SK-N-DZ (cell line): ENCODE data around the gene NISCH.

Experiments used
- DNase-seq: peaks from one replicate; pipeline ENCODE4 v3.0.0-alpha.2; 2015; ENCODE audit warnings: low spot score

NISCH gene

DNA sequence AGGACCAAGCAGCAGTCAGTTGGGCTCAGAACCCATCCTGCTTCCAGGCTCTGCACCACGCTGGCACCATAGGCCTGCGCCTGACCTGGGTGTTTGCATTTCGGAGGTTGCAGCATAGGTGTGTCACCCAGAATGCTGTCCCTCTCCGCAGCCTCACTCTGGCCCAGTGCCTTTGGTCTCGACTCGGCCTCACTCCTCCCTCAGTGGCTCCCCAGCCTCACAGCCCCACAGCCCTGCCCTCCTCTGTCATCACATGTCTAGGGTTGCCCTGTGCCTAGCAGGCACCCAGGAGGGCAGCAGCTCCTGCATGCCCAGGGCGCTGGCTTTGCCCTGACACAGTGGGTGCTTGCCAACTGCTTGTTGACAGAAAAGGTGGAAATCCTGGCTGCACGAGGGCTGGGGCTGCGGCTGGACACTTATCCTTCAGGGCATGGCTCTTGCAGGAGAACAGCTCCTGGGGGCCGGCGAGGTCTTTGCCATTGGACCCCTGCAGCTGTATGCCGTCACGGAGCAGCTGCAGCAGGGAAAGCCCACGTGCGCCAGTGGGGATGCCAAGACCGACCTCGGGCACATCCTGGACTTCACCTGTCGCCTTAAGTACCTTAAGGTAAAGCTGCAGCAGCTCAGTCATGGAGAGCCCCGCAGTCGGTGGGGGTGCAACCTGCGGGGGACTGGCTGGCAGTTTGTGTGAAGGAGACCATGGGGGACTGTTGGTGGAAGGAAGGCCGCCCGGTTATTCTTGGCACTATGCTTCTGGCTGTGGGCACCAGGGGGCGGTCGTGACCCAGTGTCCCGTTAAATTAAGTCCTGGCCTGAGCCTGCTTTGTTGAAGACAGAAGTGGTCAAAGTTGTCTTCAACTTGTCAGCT is 16.2 kb downstream of the NISCH start:
- no peak for DNase-seq

DNA sequence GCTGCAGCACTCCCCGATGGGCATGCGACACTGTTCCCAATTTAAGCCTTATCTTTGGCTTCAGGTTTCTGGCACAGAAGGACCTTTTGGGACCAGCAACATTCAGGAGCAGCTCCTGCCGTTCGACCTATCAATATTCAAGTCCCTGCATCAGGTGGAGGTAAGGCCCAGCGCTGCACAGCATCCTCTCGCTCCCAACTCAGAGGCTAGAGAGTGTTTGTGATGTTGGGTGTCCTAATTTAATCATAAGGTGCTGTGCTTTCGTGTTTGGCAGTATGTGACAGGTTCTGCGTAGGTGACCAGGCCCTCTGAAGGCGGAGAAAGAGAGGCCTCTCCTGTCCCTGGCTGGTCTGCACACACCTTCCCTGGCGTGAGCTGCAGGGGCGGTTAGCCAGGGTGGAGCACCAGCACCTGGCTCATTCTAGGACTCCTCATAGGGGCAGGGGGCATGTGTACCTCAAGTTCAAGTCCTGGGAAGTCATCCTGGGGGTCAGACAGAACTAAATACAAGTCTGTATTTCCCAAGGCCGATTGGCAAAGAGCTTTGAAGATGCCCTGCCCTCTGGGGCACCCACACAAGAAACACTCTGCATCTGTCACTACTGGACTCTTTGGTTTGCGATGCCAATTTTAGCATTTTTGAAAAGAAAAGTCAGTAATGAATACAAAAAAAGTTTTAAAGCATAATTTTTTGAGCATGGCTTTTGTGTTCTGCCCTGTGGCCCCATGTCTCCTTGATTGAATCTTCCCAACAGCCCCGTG is 17.0 kb downstream of the NISCH start:
- no peak for DNase-seq

DNA sequence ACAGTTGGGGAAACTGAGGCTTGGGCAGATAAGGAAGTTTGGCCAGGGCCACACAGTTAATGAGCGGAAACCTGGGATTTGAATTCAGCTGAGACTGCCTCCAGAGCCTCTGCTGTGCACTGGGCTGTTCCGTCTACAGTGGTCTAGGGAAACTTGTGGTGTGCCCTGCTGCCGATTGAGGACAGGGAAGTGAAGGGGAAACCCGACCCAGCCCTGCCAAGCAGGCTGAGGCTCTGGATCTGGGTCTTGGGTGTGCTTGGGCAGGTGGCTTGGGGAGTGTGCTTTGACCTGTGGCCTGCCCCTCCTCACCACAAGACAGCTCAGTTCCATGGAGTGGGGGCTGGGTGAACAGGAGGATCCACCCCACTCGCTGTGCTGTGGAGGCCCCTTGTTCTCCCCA is 17.6 kb downstream of the NISCH start:
- no peak for DNase-seq

DNA sequence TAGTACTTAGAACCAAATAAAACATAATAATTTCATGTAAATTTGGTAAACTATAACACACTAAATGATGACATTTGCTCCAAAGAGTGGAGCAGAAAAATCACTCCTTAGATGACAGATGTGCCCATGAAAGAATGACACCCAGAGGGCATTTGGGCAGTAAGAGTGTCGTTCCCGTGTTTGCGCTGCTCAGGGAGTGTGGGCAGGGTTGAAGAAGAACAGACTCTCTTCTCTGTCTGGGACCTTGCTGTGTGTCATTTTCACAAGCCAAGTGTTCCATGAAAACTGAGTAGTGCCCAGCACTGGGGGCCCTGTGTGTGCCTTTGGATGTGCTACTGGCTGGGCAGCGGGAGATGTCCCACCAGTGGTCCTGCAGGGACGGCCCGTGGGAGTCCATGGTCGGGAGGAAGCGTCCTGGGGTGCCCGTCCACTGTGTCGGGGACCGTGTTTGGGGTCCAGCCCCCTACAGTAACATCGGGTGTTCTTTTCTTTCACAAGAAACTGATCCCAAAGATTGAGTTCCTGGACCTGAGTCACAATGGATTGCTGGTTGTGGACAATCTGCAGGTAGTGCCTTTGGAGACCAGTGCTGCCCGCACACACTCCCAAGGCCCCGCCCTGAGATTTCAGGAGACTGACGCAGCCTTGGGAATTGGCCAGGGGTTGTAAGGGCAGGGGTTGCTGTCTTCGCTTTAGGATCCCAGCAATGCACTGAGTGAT is 21.8 kb downstream of the NISCH start:
- no peak for DNase-seq

DNA sequence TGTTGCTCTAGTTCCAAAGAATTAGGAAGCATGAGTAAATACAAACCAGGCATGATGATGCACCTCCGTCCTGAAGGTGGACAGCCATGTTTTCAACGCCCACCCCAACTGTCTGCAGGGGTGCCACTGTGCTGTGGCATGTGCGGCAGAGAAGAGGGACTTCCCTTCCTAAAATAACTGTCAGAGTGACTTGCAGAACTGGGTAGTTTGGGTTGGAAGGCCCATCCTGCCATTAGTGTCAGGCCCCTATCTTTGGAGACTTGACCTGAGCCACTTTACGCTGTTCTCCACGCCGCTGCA is 22.3 kb downstream of the NISCH start:
- DNase-seq = no peak

DNA sequence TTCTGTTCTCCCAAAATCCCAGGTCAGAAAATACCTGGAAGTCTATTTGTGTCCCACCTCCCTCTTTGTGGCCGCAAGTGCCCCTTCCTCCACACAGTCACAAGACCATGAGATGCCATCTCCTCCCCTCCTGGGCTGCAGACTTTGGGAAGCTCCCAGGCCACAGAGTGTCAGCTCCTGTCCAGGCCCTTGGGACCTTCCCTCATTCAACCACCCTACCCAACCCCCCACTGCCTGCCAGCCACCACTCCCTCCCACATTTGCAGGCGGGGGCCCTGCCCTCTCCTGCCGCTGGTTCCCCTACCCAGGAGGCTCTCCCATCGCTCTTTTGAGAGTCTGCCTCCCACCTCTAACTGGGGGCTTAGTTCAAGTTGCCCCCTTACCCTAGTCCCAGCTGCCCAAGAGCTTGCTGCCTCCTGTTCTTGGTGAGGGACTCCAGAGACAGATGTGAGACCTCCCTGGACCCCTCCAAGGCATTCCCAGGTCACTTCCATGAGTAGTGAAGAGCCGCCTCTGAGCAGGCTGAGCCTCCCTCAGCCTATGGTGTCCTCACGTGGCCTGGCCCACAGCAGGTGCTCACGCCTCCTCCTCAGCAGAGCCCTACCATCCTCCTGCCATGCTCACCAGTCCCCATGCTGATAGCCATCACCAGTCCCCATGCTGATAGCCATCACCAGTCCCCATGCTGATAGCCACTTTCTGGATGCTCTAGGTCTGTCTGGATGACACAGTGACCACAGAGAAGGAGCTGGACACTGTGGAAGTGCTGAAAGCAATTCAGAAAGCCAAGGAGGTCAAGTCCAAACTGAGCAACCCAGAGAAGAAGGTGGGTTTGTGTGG is 23.9 kb downstream of the NISCH start:
- peak; percentile 42 for DNase-seq

DNA sequence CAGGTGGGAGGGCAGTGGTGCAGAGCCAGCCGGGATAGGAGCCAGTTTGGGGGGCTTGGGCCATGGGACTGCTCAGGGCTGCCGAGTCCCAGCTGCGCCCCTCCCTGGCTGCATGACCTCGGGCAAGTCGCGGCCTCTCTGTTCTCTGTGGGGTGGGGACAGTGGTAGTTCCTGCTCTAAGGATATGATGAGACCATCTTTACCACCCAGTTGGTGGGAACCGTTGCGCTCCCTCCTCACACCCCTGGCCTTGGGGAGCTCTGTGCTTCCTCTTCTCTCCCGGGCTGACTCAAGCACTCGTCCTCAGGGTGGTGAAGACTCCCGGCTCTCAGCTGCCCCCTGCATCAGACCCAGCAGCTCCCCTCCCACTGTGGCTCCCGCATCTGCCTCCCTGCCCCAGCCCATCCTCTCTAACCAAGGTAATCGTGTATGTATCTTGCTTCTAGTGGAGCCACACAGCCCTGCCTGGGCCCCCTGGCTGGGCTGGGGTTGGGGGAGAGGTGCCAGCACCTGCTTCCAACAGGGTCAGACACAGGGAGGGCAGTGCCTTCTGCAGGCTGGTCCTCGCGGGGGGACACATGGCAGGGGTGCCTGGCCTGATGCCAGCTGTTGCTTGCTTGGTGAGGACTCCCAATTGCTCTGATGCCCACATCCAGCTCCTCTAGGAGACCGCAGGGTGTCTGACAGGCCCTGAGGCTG is 24.6 kb downstream of the NISCH start:
- no peak for DNase-seq

DNA sequence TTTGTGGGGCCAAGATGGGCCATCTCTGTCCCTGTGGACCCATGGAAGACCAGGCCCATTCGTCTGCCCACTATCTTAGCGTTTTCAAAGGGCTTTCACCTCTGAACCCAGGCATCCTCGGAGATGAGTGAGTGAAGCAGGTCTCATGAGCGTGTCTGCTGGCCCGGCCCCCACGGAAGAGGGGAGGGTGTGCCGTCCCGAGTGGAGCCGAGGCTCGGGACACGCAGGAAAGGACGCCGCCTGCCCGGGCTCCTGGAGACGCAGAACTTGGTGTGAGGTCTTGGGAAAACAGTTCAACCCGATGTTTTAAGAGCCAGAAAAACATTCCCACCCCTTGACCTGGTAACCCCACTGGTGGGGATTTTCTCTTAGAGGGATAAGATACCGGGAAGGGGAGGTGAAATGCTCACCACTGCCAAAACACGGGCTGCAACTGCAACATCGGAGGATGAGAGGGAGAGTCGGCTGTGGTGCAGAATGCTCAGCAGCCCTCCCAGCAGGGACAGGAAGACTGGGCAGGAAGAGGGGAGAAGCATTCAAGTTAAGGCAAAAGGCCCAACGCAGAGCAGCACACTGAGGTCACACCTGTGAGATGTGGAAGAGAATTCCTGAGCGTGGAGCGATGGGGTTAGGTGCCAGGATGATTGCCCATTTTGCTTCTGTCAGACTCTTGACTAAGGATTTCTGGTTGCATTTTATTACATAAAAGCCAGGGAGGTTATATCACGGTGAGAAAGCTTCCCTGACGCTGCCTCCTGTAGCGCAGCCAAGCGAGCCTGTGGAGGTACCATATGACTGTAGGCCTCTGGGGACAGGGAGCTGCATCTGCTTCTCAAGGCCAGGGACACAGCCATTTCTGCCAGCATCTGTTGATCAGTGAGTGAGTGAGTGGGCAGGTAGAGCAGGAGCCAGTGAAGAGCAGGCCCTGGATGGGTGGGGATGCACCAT is 25.6 kb downstream of the NISCH start:
- DNase-seq = no peak

DNA sequence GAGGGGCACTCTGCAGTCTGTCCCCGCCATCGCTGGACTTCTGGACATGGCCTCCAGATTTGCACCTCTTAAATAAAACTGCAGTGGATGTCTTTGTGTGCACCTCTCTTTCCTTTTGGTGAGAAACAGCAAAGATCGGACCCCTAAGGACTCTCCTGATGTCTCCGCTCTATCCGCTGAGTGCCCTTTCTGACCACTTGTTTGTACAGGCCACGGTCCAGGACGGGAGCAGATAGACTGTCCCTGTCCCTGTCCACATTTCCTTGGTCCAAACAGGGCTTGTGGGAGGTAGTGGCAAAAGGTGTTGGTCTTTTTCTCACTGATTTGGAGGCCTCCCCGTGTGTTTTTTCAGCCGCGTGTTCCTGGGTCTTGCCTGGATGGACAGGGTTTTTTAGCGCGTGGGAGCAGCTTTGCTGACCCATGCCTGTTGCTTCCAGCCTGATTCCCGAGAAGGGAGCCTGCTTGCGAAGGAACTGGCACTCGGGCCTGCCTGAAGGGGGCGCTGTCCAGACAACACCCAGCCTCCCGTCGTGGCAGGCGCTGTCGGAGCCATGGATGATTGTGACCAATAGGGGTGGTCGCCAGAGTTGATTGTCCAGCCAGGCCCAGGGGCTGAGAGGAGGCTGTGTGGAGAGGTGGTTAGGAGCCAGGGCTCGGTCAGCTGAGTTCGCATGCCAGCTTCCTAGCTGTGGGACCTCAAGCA is 26.6 kb downstream of the NISCH start:
- no peak for DNase-seq

DNA sequence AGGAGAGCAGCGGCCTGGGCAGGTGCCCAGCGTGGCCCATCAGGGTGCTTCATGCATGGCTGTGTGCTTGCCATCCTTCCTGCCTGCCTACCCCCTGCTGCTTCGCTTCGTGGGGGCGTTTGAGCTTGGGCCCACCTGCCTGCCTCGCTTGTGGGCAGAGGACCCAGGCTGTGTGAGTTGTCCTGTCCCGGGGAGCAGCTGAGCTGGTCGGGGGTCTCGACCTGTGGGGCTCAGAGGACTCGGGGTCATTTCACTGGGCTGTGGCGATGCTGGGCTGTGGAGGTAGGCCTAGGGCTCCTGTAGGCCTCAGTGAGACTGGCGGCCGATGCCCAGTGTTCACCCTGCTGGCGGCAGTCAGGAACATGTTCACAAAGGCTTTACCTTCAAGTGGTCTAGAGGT is 27.7 kb downstream of the NISCH start:
- DNase-seq = no peak

DNA sequence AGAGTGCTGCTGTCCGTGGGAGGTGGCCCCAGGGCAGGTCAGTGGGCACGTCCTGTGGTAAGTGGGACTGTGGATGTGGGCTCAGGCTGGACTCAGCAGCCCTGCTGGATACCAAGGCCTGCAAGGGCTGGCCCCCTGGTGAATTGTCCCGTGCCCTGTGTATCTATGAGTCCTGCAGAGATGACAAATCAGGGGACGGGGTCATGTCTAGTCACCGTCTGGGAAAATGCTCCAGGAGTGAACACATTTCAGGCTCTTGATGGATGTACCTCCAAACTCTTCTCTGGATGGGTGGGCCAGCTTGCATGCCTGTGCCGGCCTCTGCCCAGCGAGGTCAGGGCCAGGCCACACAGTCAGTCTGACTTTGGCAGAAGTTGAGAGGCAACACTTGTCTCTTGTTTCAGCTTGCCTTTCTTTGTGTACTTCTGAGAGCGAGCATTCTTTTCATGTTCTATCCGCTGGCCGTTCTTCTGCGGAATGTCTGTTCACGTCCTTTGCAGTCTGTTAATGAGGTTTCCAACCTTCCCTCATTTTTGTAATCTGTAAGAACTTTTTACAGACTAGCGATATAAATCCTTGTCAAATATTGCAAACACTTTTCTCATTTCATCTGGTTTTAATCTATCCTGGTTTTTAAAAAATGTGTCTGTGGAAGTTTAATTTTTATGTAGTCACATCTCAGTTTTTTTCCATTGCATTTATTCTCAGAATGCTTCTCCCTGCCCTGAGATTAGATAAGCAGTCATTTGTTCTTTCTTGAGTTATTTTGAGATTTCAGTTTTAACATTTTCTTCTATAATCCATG is 28.4 kb downstream of the NISCH start:
- no peak for DNase-seq

DNA sequence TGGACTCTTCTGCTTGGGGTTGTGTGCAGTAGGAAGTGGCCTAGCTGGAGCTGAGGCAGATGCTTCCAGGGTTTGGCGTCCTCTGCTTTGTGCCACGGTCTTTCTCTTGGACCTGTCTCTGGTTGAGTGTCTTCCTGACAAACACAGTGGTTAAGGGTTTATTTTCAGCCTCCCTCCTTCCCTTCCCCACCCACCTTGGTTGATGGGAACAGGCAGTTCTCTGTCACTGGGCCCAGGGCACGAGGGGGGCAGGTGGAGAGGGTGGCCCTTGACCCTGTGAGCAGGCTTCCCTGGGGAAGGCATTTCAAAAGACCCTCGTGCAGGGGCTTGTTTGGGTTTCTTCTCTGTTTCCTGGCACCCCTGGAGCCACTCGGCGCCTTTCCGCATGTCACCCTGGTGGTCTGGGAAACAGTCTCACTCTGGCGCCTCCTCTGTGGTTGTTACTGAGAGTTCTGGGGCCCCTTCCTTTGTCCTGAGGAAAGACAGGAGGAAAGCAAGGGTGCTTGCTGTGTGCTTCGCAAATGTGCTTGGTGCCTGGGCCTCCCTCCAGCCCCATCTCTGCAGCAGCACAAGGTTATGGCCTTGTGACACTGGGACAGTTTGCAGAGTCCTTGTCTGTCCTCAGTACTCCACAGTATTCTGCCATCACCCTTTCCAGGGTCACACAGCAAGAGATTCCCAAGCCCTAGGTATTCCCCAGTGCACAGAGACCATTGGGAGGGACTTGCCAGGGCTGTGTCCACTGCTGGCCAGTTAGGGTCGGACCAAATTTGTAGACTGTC is 29.5 kb downstream of the NISCH start:
- DNase-seq = no peak

DNA sequence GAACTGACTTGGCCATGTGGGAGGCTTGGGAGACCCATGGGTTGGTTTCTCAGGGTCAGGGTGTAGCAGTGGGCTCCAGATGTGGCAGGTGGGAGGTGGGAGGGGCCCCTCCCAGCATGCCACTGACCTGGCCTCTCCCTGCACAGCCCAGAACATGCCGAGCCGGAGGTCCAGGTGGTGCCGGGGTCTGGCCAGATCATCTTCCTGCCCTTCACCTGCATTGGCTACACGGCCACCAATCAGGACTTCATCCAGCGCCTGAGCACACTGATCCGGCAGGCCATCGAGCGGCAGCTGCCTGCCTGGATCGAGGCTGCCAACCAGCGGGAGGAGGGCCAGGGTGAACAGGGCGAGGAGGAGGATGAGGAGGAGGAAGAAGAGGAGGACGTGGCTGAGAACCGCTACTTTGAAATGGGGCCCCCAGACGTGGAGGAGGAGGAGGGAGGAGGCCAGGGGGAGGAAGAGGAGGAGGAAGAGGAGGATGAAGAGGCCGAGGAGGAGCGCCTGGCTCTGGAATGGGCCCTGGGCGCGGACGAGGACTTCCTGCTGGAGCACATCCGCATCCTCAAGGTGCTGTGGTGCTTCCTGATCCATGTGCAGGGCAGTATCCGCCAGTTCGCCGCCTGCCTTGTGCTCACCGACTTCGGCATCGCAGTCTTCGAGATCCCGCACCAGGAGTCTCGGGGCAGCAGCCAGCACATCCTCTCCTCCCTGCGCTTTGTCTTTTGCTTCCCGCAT is 31.8 kb downstream of the NISCH start:
- DNase-seq = no peak

DNA sequence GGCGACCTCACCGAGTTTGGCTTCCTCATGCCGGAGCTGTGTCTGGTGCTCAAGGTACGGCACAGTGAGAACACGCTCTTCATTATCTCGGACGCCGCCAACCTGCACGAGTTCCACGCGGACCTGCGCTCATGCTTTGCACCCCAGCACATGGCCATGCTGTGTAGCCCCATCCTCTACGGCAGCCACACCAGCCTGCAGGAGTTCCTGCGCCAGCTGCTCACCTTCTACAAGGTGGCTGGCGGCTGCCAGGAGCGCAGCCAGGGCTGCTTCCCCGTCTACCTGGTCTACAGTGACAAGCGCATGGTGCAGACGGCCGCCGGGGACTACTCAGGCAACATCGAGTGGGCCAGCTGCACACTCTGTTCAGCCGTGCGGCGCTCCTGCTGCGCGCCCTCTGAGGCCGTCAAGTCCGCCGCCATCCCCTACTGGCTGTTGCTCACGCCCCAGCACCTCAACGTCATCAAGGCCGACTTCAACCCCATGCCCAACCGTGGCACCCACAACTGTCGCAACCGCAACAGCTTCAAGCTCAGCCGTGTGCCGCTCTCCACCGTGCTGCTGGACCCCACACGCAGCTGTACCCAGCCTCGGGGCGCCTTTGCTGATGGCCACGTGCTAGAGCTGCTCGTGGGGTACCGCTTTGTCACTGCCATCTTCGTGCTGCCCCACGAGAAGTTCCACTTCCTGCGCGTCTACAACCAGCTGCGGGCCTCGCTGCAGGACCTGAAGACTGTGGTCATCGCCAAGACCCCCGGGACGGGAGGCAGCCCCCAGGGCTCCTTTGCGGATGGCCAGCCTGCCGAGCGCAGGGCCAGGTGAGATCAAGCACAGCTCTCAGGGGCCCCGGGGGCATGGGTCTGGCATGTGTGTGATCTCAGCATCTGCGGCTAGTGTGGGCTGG is 32.6 kb downstream of the NISCH start:
- no peak for DNase-seq

DNA sequence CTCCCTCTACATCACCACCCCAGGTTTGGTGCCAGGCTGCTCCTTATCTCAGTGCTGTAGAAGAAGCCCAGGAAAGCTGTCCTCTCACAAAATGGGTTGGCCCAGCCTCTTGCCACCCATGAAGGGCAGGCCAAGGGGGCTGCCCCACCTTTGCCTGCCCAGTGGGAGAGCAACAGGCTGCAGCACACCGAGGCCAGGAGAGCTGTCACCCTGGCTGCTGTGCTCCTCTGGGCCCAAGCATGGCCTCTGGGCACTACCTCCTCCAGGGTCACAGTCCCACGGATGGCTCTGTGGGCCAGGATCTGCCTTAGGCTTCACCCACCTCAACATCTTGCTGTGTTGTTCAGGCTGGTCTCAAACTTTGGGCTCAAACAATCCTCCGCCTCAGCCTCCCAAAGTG is 33.3 kb downstream of the NISCH start:
- DNase-seq = no peak

DNA sequence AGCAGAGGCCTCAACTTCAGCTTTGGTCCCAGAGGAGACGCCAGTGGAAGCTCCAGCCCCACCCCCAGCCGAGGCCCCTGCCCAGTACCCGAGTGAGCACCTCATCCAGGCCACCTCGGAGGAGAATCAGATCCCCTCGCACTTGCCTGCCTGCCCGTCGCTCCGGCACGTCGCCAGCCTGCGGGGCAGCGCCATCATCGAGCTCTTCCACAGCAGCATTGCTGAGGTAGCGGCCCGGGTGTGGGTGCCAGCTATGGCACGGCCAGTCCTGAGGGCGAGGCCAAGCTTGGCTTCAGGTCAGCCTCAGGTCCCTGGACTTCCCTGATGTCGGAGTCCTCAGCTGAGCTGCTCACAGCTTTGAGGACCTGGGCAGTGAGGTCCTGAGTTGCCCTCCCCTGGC is 34.0 kb downstream of the NISCH start:
- DNase-seq = no peak
